Testis (tissue), 3 donors: Measurements from ENCODE around the gene MEIS3. TPM values are rescaled to one million over a fixed set of nuclear protein-coding genes. Genes with fewer than 3 reads are reported as not detected.

Experiments
- DNase-seq: peaks from one replicate; pipeline ENCODE4 v3.0.0-alpha.2; 2019
- H3K27ac ChIP-seq, 2 donors: fragments of 200-600 bp; sonication (generic); one replicate each; pipeline ENCODE4 v1.5.1; 2019
- H3K27me3 ChIP-seq: fragments of 200-600 bp; sonication (generic); one replicate; pipeline ENCODE4 v1.5.1; 2019
- H3K36me3 ChIP-seq: fragments of 200-600 bp; sonication (generic); one replicate; pipeline ENCODE4 v1.5.1; 2017; ENCODE audit warnings: low read depth; ENCODE audit errors: missing control alignments
- H3K4me1 ChIP-seq: fragments of 200-600 bp; sonication (generic); one replicate; pipeline ENCODE4 v1.5.1; 2019
- H3K4me3 ChIP-seq, 2 donors: fragments of 200-600 bp; sonication (generic); one replicate each; pipeline ENCODE4 v1.5.1; 2017 to 2019
- H3K9me3 ChIP-seq: fragments of 200-600 bp; sonication (generic); one replicate; pipeline ENCODE4 v1.5.1; 2017
- POLR2A ChIP-seq: fragments of 450-650 bp; IDR thresholded peaks from one replicate; pipeline ENCODE4 v1.6.1; 2017; ENCODE audit warnings: antibody characterized with exemption, mild to moderate bottlenecking, moderate library complexity
- WGBS, 2 donors: methylation state at CpG; one replicate each; pipeline ENCODE4 v1.1.5; 2018; 5-methylcytosine and 5-hydroxymethylcytosine counted together
- intact Hi-C: fragments of 100-400 bp; cut with DNase I; formaldehyde crosslinking; loops from one replicate; pipeline ENCODE4 v1.15.1; 2023; ENCODE audit warnings: low total_unique reads
- polyA plus RNA-seq: library from polyadenylated mRNA; stranded (reverse); fragments of 350-450 nt; fragmentation: Illumina TruSeq; extraction: RNeasy Lipid Tissue Mini Kit (QIAGEN cat#74804); gene quantifications from one replicate; pipeline ENCODE4 v1.2.3, GENCODE V29; 2014; ENCODE audit warnings: low read depth, low replicate concordance; ENCODE audit not compliant: insufficient read depth
- total RNA-seq, 2 donors: library from RNA; depleted of rRNA; stranded (reverse); fragments of >200 nt; gene quantifications; one replicate each; pipeline ENCODE4 v1.2.3, GENCODE V29; 2016
- TF ChIP-seq, protein P1 (sequence below), 3 experiments: fragments of 450-650 bp in 2 of 3; fragments of 200-600 bp in 1 of 3; sonication (generic) in 1 of 3; IDR thresholded peaks; one replicate each; pipeline ENCODE4 v1.5.1; 2016 to 2019; ENCODE audit warnings: antibody characterized with exemption in 3 of 3, mild to moderate bottlenecking in 2 of 3, moderate library complexity in 1 of 3

MEIS3 gene
- total and polyA plus RNA-seq, 3 donors from 2014 or later: 12.5 to 21.3 (median 17.4) TPM

DNA sequence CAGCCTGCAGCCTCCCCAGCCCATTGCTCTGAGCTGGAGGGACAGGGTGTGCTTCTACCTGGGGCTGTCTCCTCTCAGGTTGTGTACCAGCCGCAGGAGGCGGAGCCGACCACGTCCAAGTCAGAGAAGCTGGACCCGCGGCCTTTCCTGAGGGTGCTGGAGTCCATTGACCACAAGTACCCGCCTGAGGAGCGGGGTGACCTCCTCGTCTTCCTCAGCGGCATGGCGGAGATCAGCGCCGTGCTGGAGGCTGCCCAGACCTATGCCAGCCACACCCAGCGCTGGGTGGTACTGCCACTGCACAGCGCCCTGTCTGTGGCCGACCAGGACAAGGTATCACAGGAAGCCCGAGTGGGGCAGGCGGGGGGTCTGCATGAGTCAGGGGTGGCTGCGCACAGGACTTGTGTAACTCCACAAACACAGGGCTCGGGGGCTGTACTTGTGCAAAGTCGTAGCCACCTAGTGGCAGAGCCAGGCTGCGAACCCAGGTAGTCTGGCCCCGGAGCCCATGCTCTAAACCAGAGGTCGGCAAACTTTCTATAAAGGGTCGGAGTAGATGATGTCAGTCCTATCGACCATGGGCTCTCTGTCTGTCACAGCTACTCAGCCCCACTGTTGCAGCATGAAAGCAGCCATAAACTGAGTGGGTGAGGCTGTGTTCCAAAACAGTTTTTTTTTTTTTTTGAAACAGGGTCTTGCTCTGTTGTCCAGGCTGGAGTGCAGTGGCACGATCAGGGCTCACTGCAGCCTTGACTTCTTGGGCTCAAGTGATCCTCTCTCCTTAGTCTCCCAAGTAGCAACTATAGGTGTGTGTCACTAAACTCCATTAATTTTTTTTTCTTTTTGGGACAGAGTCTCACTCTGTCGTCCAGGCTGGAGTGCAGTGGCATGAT is 61.3 kb downstream of the MEIS3 start:
- H3K9me3 ChIP-seq: no peaks in the 10 kb centered on the region
- H3K4me1 ChIP-seq: no peaks in the 10 kb centered on the region
- WGBS, 2 donors: 93 to 95% methylated on average over 12 to 28 of the region's 28 CpGs
- DNase-seq: no peak
- no peak for TF ChIP-seq POLR2A
- TF ChIP-seq, protein P1, sequence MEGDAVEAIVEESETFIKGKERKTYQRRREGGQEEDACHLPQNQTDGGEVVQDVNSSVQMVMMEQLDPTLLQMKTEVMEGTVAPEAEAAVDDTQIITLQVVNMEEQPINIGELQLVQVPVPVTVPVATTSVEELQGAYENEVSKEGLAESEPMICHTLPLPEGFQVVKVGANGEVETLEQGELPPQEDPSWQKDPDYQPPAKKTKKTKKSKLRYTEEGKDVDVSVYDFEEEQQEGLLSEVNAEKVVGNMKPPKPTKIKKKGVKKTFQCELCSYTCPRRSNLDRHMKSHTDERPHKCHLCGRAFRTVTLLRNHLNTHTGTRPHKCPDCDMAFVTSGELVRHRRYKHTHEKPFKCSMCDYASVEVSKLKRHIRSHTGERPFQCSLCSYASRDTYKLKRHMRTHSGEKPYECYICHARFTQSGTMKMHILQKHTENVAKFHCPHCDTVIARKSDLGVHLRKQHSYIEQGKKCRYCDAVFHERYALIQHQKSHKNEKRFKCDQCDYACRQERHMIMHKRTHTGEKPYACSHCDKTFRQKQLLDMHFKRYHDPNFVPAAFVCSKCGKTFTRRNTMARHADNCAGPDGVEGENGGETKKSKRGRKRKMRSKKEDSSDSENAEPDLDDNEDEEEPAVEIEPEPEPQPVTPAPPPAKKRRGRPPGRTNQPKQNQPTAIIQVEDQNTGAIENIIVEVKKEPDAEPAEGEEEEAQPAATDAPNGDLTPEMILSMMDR (IDR thresholded peaks at IDR 0.05): no peak
- no peak overlapping the region for H3K27ac ChIP-seq
- no peak overlapping the region for H3K4me3 ChIP-seq
- no peaks in the 10 kb centered on the region for H3K27me3 ChIP-seq
- intact Hi-C loops: no loop called here
- no peaks in the 10 kb centered on the region for H3K36me3 ChIP-seq

DNA sequence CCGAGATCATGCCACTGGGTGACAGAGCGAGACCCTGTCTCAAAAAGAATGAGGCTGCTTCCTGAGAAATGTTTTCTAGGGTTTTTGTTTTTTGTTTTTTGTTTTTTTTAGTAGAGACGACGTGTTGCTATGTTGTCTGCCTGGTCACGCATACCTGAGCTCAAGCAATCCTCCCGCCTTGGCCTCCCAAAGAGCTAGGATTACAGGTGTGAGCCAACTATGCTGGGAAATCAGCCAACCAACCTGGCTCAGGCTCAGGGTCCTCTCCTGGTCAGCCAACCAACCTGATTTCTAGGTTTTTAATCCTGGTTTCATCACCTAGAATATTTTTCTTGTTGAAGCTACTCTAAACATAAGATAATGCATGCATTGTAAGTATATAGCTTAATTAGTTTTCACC is 62.4 kb downstream of the MEIS3 start:
- no peak for DNase-seq
- 88 to 94% methylated on average over 4 to 6 of the region's 6 CpGs for WGBS, 2 donors
- intact Hi-C loops: no loop called here
- Histone ChIP-seq H3K4me3 (no peak overlapping the region), H3K27ac (no peak overlapping the region), H3K9me3 (no peaks in the 10 kb centered on the region), H3K4me1 (no peaks in the 10 kb centered on the region), H3K27me3 (no peaks in the 10 kb centered on the region), H3K36me3 (no peaks in the 10 kb centered on the region)
- TF ChIP-seq, protein P1 (IDR thresholded peaks at IDR 0.05): no peak
- no peak for TF ChIP-seq POLR2A

GRCh38 chr19:47353307-47353712 is 66.0 kb downstream of the MEIS3 start:
- no peaks in the 10 kb centered on the region for H3K27me3 ChIP-seq
- 88 to 100% methylated on average over 10 to 24 of the region's 24 CpGs for WGBS, 2 donors
- DNase-seq: no peak
- intact Hi-C loops: no loop called here
- H3K27ac ChIP-seq: no peak overlapping the region
- TF ChIP-seq, protein P1 (IDR thresholded peaks at IDR 0.05): no peak
- no peak for TF ChIP-seq POLR2A
- H3K4me3 ChIP-seq: no peak overlapping the region
- no peaks in the 10 kb centered on the region for H3K36me3 ChIP-seq
- no peaks in the 10 kb centered on the region for H3K9me3 ChIP-seq
- peaks cover 8% of the 10 kb centered on the region for H3K4me1 ChIP-seq

Other genes with a start within 250 kb of the MEIS3 start
- 10 to 100 TPM; 10.0 to 10.2 TPM for gene BBC3, start 188.3 kb downstream of the MEIS3 start, total RNA-seq
- 3.3 TPM for gene BBC3, start 188.3 kb downstream of the MEIS3 start, polyA plus RNA-seq
- gene CCDC9, start 163.0 kb downstream of the MEIS3 start, total RNA-seq: 10 to 100 TPM; 61.0 to 65.0 TPM
- gene CCDC9, start 163.0 kb downstream of the MEIS3 start, polyA plus RNA-seq: 50.9 TPM
- 10 to 100 TPM; 20.8 to 29.5 TPM for gene INAFM1, start 144.6 kb downstream of the MEIS3 start, total RNA-seq
- gene INAFM1, start 144.6 kb downstream of the MEIS3 start, polyA plus RNA-seq: 9.0 TPM
- gene C5AR1, start 109.7 kb downstream of the MEIS3 start, total RNA-seq: 1 to 10 TPM; 3.9 to 6.1 TPM
- 3.5 TPM for gene C5AR1, start 109.7 kb downstream of the MEIS3 start, polyA plus RNA-seq
- 1 to 10 TPM; 2.7 to 3.9 TPM for gene C5AR2, start 87.4 kb downstream of the MEIS3 start, total RNA-seq
- 2.8 TPM for gene C5AR2, start 87.4 kb downstream of the MEIS3 start, polyA plus RNA-seq
- 100 to 1,000 TPM in 1 of 2 donors, 10 to 100 TPM in 1; 67.5 to 102 TPM for gene DHX34, start 70.2 kb downstream of the MEIS3 start, total RNA-seq
- gene DHX34, start 70.2 kb downstream of the MEIS3 start, polyA plus RNA-seq: 55.1 TPM
- gene SLC8A2, start 52.4 kb upstream of the MEIS3 start, total RNA-seq: 10 to 100 TPM in 1 of 2 donors, 1 to 10 TPM in 1; 5.0 to 12.9 TPM
- 4.2 TPM for gene SLC8A2, start 52.4 kb upstream of the MEIS3 start, polyA plus RNA-seq
- 10 to 100 TPM; 12.9 to 30.0 TPM for gene KPTN, start 64.7 kb upstream of the MEIS3 start, total RNA-seq
- gene KPTN, start 64.7 kb upstream of the MEIS3 start, polyA plus RNA-seq: 13.5 TPM
- gene NAPA, start 95.5 kb upstream of the MEIS3 start, total RNA-seq: 100 to 1,000 TPM; 227 to 257 TPM
- gene NAPA, start 95.5 kb upstream of the MEIS3 start, polyA plus RNA-seq: 194 TPM
- 10 to 100 TPM; 30.4 to 51.5 TPM for gene ZNF541, start 153.6 kb upstream of the MEIS3 start, total RNA-seq
- gene ZNF541, start 153.6 kb upstream of the MEIS3 start, polyA plus RNA-seq: 42.0 TPM
- 10 to 100 TPM; 13.5 to 19.2 TPM for gene BICRA, start 189.6 kb upstream of the MEIS3 start, total RNA-seq
- gene BICRA, start 189.6 kb upstream of the MEIS3 start, polyA plus RNA-seq: 9.2 TPM